ENCODE measurements around the gene RBSN.

Gene RBSN

GRCh38 chr3:15038306-15038705, 60.6 kb downstream of the RBSN start:
- peaks cover 88% of the 10 kb centered on the region for H3K36me3 ChIP-seq (ENCODE audit: control insufficient read depth, low read depth, low read length)
- H3K4me3 ChIP-seq (ENCODE audit: low read length) = no peak overlapping the region
- H3K27ac ChIP-seq (ENCODE audit: low read length) = no peak overlapping the region
- no peaks in the 10 kb centered on the region for H3K27me3 ChIP-seq (ENCODE audit: control insufficient read depth, insufficient read depth, low read length)
- H3K9ac ChIP-seq (ENCODE audit: low read length) = no peak overlapping the region
- H3K9me3 ChIP-seq (ENCODE audit: control insufficient read depth, low read depth, low read length) = no peaks in the 10 kb centered on the region
- H3K4me1 ChIP-seq (ENCODE audit: control insufficient read depth, low read depth, low read length) = no peaks in the 10 kb centered on the region

GRCh38 chr3:15033103-15033502, 65.8 kb downstream of the RBSN start:
- no peak overlapping the region for H3K9ac ChIP-seq (ENCODE audit: low read length)
- no peaks in the 10 kb centered on the region for H3K9me3 ChIP-seq (ENCODE audit: control insufficient read depth, low read depth, low read length)
- H3K27me3 ChIP-seq (ENCODE audit: control insufficient read depth, insufficient read depth, low read length) = no peaks in the 10 kb centered on the region
- H3K4me1 ChIP-seq (ENCODE audit: control insufficient read depth, low read depth, low read length) = no peaks in the 10 kb centered on the region
- H3K4me3 ChIP-seq (ENCODE audit: low read length) = no peak overlapping the region
- H3K36me3 ChIP-seq (ENCODE audit: control insufficient read depth, low read depth, low read length) = peaks cover 89% of the 10 kb centered on the region
- no peak overlapping the region for H3K27ac ChIP-seq (ENCODE audit: low read length)

DNA sequence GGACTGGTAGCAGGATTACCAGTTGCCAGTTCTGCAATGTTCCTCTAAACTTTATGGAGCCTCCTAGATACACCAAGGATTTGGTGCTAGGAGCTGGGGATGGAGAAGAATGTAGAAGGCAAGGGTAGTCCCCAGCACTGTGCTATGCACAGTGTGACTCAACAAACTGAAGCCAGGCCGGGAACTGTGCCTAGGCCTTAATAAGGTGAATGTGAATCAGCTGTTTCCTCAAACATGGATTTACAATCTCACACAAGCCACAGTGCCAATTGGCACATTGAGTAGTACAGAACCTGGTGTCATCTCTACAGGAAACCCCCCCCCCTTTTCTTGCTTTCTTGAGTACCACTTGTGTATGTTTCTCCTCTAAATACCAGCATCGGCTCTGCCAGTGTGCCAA, 66.3 kb downstream of the RBSN start:
- no peak overlapping the region for H3K27ac ChIP-seq (ENCODE audit: low read length)
- H3K36me3 ChIP-seq (ENCODE audit: control insufficient read depth, low read depth, low read length) = peaks cover 89% of the 10 kb centered on the region
- no peaks in the 10 kb centered on the region for H3K4me1 ChIP-seq (ENCODE audit: control insufficient read depth, low read depth, low read length)
- H3K9me3 ChIP-seq (ENCODE audit: control insufficient read depth, low read depth, low read length) = no peaks in the 10 kb centered on the region
- no peaks in the 10 kb centered on the region for H3K27me3 ChIP-seq (ENCODE audit: control insufficient read depth, insufficient read depth, low read length)
- no peak overlapping the region for H3K9ac ChIP-seq (ENCODE audit: low read length)
- H3K4me3 ChIP-seq (ENCODE audit: low read length) = no peak overlapping the region

- no peaks in the 10 kb centered on the region for H3K9me3 ChIP-seq (ENCODE audit: control insufficient read depth, low read depth, low read length)
- H3K36me3 ChIP-seq (ENCODE audit: control insufficient read depth, low read depth, low read length) = peaks cover 87% of the 10 kb centered on the region
- peaks cover 5% of the 10 kb centered on the region for H3K4me1 ChIP-seq (ENCODE audit: control insufficient read depth, low read depth, low read length)
- H3K27ac ChIP-seq (ENCODE audit: low read length) = no peak overlapping the region
- H3K27me3 ChIP-seq (ENCODE audit: control insufficient read depth, insufficient read depth, low read length) = no peaks in the 10 kb centered on the region
- H3K4me3 ChIP-seq (ENCODE audit: low read length) = no peak overlapping the region
- no peak overlapping the region for H3K9ac ChIP-seq (ENCODE audit: low read length)
Measured at GRCh38 chr3:15029625-15030024, 69.3 kb downstream of the RBSN start.

GRCh38 chr3:15023719-15024118, 75.2 kb downstream of the RBSN start:
- Histone ChIP-seq H3K27ac (ENCODE audit: low read length) (no peak overlapping the region), H3K36me3 (ENCODE audit: control insufficient read depth, low read depth, low read length) (peaks cover 86% of the 10 kb centered on the region), H3K4me3 (ENCODE audit: low read length) (no peak overlapping the region), H3K27me3 (ENCODE audit: control insufficient read depth, insufficient read depth, low read length) (no peaks in the 10 kb centered on the region), H3K4me1 (ENCODE audit: control insufficient read depth, low read depth, low read length) (peaks cover 5% of the 10 kb centered on the region), H3K9ac (ENCODE audit: low read length) (no peak overlapping the region), H3K9me3 (ENCODE audit: control insufficient read depth, low read depth, low read length) (no peaks in the 10 kb centered on the region)

DNA sequence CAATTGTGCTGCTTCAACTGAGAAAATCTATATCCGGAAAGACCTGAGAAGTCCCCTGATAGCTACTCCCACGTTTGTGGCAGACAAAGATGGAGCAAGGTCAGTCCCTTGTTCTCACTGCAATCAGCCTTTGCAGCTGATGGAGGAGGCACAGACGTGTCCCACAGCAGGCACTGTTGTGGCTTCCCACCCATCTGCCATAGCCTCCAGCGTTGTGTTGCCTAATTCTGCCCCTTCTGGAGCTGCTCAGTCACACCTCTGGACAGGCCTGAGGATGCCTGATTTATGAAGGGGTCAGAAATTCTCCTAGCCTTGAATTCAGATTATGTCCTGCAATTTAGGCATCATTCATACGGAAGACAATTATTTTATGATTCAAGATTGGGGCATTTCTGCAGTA, 75.7 kb downstream of the RBSN start:
- H3K9ac ChIP-seq (ENCODE audit: low read length) = no peak overlapping the region
- peaks cover 5% of the 10 kb centered on the region for H3K4me1 ChIP-seq (ENCODE audit: control insufficient read depth, low read depth, low read length)
- H3K36me3 ChIP-seq (ENCODE audit: control insufficient read depth, low read depth, low read length) = peaks cover 81% of the 10 kb centered on the region
- H3K27me3 ChIP-seq (ENCODE audit: control insufficient read depth, insufficient read depth, low read length) = no peaks in the 10 kb centered on the region
- no peak overlapping the region for H3K4me3 ChIP-seq (ENCODE audit: low read length)
- H3K27ac ChIP-seq (ENCODE audit: low read length) = no peak overlapping the region
- no peaks in the 10 kb centered on the region for H3K9me3 ChIP-seq (ENCODE audit: control insufficient read depth, low read depth, low read length)
